K562 (cell line): ENCODE results near the gene CRB2. TPM values are rescaled to one million over a fixed set of nuclear protein-coding genes. Genes with fewer than 3 reads are reported as not detected.
A peak's percentile ranks its signal among the peaks of the same experiment; 100 is the strongest.

ENCODE experiments used
- CTBP1 ChIP-seq: fragments of 450-650 bp; IDR thresholded peaks from 2 replicates; pipeline ENCODE4 v1.6.1; 2016; ENCODE audit warnings: borderline replicate concordance
- EHMT2 ChIP-seq: fragments of 450-650 bp; IDR thresholded peaks from 2 replicates; pipeline ENCODE4 v1.6.1; 2018; ENCODE audit warnings: antibody characterized with exemption
- ESRRA ChIP-seq: fragments of 450-650 bp; IDR thresholded peaks from 2 replicates; pipeline ENCODE4 v1.6.1; 2014; ENCODE audit warnings: low read depth, mild to moderate bottlenecking, moderate library complexity, borderline replicate concordance
- polyA plus RNA-seq, 8 experiments: library from polyadenylated mRNA; depleted of rRNA in 4 of 8; stranded (reverse) in 5 of 8; unstranded in 3 of 8; fragments of >200 nt; fragmentation: Nextera tagmentation in 2 of 8; fragmentation: Illumina TruSeq in 1 of 8; extraction: Ambion mirVana in 2 of 8; extraction: Trizol in 1 of 8; gene quantifications; 2 replicates each; pipeline versions ENCODE4 v1.2.1 to v1.2.3, GENCODE V29; 2011 to 2014; ENCODE audit warnings: inconsistent platforms in 1 of 8, missing spikeins in 1 of 8
- total RNA-seq, 7 experiments: library from RNA; depleted of rRNA in 6 of 7; stranded (reverse); fragments of >200 nt in 6 of 7; fragmentation: Illumina TruSeq in 2 of 7; extraction: Trizol in 2 of 7; gene quantifications; 2 replicates each; pipeline versions ENCODE4 v1.2.1 to v1.2.3, GENCODE V29; 2011 to 2021; ENCODE audit warnings: low replicate concordance in 1 of 7
- TF ChIP-seq, protein P1 (sequence below), 2 experiments: fragments of 450-650 bp; formaldehyde crosslinking in 1 of 2; IDR thresholded peaks; 2 replicates each; pipeline versions ENCODE4 v1.4.0 to v1.6.1; 2014 to 2020; ENCODE audit warnings: mild to moderate bottlenecking in 2 of 2, borderline replicate concordance in 1 of 2, low read depth in 1 of 2

The CRB2 gene
- total and polyA plus RNA-seq, 9 of the 15 experiments (the other 6 are each of a cell fraction or from before 2014, with no cell fraction given) = 0.13 to 1.2 (median 0.25) TPM; not detected in 2

DNA sequence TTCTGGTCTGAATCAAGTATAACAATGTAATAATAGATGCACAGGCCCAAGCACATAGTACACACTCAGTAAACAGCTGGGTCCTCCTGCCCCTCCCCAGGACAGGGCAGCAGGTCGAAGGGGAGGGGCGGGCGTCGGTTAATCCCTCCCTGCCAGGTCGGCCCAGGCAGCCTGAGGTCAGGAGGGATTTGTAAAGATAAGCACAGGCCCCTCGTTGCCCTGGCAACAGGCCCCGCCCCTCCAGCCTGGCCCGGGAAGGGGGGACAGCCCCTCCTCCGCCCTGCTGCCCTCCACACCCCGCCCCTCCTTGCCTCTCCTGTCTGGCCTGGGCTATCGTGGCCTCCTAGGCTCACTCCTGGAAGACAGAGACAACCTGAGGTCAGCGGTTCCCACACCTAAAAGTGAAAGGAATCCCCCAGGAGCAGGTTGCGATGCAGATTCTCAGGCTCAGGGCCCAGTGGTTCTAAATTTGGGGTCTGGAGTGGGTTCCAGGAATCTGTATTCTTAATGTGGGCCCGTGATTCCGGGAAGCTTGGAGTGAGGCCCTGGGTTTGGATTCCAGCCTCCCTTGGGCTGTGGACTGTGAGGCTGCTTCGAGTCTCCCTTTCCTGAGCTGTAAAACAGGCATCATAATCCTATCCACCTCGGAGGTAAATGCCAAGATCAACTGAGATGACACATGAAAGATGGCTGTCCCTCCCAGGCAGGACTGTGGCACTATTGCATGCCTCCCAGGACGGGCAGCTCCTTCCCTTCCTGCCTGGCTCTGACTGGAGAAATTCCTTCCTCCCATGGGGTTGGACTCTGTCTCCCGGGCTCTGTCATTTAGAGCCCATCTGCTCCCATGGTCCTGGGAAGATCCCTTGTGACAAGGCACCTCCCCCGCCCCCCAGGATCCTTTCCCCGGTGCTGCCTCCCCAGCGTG, 4.4 kb downstream of the CRB2 start (continued):
- TF ChIP-seq, protein P1, sequence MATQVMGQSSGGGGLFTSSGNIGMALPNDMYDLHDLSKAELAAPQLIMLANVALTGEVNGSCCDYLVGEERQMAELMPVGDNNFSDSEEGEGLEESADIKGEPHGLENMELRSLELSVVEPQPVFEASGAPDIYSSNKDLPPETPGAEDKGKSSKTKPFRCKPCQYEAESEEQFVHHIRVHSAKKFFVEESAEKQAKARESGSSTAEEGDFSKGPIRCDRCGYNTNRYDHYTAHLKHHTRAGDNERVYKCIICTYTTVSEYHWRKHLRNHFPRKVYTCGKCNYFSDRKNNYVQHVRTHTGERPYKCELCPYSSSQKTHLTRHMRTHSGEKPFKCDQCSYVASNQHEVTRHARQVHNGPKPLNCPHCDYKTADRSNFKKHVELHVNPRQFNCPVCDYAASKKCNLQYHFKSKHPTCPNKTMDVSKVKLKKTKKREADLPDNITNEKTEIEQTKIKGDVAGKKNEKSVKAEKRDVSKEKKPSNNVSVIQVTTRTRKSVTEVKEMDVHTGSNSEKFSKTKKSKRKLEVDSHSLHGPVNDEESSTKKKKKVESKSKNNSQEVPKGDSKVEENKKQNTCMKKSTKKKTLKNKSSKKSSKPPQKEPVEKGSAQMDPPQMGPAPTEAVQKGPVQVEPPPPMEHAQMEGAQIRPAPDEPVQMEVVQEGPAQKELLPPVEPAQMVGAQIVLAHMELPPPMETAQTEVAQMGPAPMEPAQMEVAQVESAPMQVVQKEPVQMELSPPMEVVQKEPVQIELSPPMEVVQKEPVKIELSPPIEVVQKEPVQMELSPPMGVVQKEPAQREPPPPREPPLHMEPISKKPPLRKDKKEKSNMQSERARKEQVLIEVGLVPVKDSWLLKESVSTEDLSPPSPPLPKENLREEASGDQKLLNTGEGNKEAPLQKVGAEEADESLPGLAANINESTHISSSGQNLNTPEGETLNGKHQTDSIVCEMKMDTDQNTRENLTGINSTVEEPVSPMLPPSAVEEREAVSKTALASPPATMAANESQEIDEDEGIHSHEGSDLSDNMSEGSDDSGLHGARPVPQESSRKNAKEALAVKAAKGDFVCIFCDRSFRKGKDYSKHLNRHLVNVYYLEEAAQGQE (IDR thresholded peaks at IDR 0.05; ENCODE audit: borderline replicate concordance) = 0 out of 2 replicates have a peak, but pooled peaks have one; percentile 29
- TF ChIP-seq, protein P1 (CRISPR knock-in tag; IDR thresholded peaks at IDR 0.05; ENCODE audit: low read depth) = no peak
- no peak for TF ChIP-seq EHMT2
- peak; percentile 59; the same call in 1 of the 2 replicates for TF ChIP-seq CTBP1
- peak; percentile 76; the same call in 1 of the 2 replicates for TF ChIP-seq ESRRA
